Sciatic nerve (tissue), 2 donors: ENCODE measurements around the gene BPIFA2. TPM values are rescaled to one million over a fixed set of nuclear protein-coding genes. Genes with fewer than 3 reads are reported as not detected.
A peak's percentile ranks its signal among the peaks of the same experiment; 100 is the strongest.
"Not testable (repeated sequence)": the region's sequence is repeated elsewhere in the genome, so short reads cannot be mapped to it uniquely, and the experiment has no call there.

Experiments used
- ATAC-seq: fragments of 200-7000 bp; cut with Tn5 transposase; one replicate; pipeline ENCODE4 v1.9.1; 2020; ENCODE audit warnings: mild to moderate bottlenecking, moderate library complexity
- DNase-seq: peaks from one replicate; pipeline ENCODE4 v3.0.0-alpha.2; 2020; ENCODE audit warnings: low spot score
- intact Hi-C: fragments of 100-400 bp; cut with DNase I; formaldehyde crosslinking; loops from one replicate; pipeline ENCODE4 v1.14.2; 2022
- total RNA-seq: library from RNA; stranded (reverse); fragmentation: NEBNext Ultra II Directional; extraction: Animal tissue kit (Norgen Biotek cat#: 25700); gene quantifications from one replicate; pipeline ENCODE4 v1.2.1, GENCODE V29; 2021
- donor health status: DM: no; HTN: no; CAD: no.
- donor health status: DM: no; HTN: no; CAD: no.

The BPIFA2 gene, protein sequence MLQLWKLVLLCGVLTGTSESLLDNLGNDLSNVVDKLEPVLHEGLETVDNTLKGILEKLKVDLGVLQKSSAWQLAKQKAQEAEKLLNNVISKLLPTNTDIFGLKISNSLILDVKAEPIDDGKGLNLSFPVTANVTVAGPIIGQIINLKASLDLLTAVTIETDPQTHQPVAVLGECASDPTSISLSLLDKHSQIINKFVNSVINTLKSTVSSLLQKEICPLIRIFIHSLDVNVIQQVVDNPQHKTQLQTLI
- not detected for total RNA-seq

DNA sequence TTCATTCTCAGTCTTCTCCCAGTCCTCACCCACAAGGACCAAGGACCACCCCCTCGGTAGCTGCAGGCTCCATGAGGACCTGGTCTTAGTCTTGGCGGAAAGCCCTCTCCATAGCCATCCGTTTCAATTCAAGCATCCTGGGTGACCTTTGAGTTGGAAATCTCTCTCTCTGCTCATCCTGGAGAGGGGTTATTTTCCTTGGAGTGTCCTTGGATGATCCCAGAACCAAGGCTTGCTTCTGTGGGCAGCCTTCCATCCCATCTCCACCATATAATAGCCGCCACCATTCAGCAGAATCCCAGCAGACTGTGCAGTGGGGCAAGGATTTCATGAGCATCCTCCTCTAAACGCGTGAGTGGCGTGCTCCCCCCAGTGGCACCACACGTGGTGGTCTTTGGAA lies at the start of gene BPIFA2:
Gene BPIFA2, plus strand, starts transcription at position 301 of the 400 bp plus-strand sequence. CDS start 987 bp downstream, outside the sequence.
- no peak for DNase-seq
- ATAC-seq = no peak
- intact Hi-C loops = no loop called here

DNA sequence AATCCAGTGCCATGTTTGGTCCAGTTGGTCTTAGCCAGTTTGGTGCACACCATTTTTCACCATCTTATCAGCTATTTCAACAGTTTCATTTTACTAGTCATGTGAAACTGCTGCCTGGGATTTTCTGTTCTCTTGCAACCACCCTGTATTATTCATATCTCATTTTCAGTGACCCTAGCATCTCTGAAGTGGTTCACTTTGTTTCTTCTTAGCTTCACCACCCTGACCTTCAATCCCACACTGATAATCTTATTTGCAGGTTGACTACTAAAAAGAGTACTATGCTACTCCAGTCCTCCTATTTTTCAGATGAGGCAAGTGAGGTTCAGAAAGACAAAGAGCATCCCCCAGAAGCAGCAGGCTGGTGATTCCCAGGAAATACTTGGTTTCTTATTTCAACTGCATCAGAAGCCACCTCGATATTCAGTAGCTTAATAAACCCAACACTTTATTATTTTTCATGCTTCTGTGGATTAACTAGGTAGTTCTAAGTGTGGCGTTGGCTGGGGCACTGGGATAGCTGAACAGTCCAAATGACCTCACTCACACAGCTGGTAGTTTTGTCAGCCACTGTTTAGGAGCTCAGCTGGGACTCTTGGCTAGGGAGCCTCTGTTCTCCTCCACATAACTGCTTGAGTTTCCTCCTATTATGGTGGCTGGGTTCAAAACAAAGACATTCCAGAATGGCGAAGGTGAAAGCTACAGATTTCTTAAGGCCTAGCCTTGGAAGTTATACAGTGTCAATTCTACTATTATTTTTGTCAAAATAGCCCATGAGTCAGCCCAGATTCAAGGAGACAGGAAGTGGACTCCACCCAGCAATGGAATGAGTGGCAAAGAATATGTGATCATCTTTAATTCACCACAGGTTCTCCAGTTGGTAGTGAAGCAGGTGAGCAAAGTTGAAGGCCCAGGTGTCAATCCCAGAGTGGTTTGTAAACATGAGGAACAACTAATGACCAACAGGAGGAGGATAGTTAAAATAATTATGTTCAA lies 47.9 kb upstream of the BPIFA2 start:
- intact Hi-C loops = no loop called here
- DNase-seq (no peak), ATAC-seq (no peak)

DNA sequence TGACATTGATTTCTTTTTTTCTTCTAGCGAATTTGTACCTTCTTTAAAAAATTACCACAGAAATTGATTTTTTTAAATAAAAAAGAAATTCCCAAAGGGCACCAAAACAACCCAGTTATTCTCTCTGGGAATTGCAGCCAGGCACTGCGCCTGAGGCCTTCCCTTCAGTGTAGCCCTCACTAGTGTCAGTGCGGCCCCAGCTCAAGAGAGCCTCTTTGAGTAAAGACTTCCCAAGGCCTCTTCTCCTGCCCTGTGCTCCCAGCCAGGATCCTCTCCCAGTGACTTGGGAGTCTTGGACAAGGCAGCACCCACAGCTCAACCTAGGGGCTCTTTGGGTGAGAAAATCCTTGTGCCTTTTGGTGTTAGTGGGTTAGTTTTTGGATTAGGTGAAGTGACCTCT lies 47.0 kb upstream of the BPIFA2 start:
- DNase-seq = no peak
- intact Hi-C loops = no loop called here
- ATAC-seq = no peak

DNA sequence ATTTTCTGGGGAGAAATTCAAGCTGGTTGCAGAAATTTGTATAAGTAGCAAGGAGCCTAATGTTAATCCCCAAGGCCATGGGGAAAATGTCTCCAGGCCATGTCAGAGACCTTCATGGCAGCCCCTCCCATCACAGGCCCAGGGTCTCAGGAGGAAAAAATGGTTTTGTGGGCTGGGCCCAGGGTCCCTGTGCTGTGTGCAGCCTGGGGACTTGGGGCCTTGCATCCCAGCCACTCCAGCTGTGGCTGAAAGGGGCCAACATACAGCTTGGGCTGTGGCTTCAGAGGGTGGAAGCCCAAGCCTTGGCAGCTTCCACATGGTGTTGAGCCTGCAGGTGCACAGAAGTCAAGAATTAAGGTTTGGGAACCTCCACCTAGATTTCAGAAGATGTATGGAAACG lies 45.7 kb upstream of the BPIFA2 start:
- intact Hi-C loops, ATAC-seq, DNase-seq: not testable (repeated sequence)

DNA sequence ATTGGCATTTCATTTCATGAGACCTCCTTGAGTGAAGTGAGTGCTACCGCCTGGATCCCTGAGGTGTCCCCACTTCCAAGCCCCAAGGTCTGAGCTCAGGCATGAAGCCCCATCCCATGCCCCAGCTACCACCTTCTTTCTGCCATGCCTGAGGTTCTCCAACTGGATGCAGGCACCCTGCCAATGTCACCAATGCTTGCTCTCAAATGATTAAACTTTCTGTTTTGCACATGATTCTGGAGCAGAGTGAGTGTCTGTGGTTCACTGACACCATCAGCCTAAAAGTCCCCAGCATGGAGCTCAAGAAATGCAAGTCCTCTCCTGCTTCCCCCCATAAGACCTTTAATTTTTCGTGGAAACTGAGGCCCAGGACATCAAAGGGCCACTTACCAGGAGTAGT lies 43.7 kb upstream of the BPIFA2 start:
- intact Hi-C loops = no loop called here
- ATAC-seq (no peak), DNase-seq (no peak)

DNA sequence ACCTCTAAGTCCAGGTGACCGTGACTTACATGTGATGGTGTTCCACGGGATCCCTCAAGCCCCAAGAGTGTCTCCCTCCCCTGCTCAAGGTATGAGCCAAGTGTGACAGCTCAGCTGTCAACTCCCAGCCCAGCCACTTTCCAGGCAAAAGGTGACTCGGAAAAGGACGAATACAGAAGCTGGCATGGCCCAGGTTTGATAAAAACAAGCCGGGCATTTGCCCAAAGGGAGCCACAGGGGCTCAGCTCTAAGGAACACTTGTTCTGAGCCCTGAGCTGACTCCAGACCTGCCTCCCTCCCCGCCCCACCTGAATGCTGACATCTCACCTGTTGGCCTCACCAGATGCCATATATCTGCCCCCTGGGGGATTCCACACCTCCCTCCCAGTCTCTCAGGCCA lies 43.0 kb upstream of the BPIFA2 start:
- no peak for ATAC-seq
- intact Hi-C loops = no loop called here

DNA sequence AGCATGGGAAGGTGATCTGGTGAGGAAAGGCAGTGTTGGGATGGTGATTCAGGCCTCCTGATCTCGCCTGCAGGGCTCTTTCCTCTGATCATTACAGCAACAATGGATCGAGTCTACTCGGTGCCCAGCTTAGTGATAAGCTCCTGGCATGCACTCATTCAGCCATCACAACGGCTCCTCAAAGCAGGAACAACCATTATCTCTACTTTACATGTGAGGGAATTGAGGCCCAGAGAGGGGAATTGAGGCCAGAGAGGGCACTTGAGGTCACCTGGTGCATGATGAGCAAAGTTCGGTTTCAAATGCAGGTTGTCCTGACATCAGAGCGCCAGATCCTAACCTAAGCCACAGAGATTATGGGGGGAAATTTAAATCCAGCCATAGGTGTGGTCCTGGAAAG lies 42.0 kb upstream of the BPIFA2 start:
- ATAC-seq (no peak), DNase-seq (no peak)
- intact Hi-C loops = no loop called here

More for the DNA sequence above, 43.0 kb upstream of the BPIFA2 start:
- no peak for DNase-seq

DNA sequence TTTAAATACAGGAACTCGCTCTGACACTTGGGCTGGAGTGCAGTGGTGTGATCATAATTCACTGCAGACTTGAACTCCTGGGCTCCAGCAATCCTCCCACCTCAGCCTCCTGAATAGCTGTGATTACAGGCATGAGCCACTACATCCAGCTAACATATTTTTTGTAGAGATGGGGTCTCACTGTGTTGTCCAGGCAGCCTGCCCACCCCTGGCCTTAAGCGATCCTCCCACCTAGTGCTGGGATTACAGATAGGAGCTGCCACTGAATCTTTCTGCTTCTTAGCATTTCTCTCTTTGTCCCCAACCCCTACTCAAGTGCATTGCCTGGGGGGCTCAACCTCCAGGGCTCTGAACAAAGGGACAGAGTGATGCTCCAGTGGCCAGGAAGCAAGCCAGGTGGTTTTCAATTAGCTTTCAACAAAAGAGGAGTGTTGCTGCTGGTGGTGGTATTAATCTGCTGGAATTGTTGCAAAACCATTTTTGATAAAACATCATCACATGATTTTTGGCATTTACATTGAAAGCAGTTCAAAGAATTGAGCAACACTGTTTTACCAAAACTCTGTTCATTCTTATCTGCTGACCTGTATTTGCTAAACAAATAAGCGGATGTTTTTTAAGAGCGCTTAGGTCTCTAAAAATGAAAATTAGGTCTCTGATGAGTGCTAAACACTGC lies 40.4 kb upstream of the BPIFA2 start:
- ATAC-seq (no peak), DNase-seq (no peak)
- intact Hi-C loops = no loop called here

DNA sequence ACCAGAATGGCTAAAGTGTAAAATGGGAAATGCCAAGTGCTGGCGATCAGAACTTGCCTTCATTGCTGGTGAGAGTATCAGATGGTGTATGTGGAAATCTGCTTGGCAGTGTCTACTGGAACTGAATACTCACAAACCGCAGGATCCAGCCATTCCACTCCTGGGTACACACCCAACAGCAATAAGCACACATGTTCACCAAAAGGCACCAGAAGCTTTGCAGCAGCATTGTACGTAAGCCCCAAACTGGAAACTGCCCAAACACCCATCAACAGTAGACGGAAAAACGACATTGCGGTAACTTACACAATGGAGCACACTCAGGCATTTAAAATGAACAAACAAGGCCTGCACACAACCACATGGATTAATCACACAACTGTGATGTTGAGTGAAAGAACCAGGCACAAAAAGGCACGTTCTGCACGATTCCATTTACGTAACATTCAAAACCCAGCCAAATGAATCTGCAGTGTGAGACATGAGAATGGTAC lies 37.3 kb upstream of the BPIFA2 start:
- peak; percentile 46 for ATAC-seq
- intact Hi-C loops = no loop called here
- DNase-seq = no peak

DNA sequence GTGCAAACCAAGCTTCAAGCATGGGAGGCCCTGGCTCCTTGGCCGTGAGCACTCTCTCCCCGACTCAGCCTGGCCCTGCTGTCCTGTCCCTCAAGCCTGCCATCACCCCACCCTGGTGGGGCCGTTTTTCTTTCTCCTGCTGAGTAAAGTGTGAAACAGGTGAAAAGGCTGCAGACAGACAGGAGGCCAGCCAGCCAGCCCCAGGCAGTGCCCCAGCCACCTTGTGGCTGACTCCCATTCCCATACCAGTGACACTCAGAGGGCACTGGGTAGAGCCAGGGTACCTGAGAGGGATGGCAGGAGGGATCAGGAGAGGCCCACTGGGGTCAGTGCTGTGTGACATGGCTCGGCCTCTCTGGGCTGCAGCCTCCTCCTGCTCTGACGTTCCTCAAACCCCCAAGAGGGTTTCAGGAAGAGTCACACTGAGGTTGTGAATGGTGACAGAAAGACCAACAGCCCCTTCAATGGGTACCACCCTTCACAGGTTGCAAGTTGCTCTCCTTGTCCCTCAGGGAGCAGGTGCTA lies 35.9 kb upstream of the BPIFA2 start:
- intact Hi-C loops = no loop called here
- ATAC-seq (no peak), DNase-seq (no peak)

DNA sequence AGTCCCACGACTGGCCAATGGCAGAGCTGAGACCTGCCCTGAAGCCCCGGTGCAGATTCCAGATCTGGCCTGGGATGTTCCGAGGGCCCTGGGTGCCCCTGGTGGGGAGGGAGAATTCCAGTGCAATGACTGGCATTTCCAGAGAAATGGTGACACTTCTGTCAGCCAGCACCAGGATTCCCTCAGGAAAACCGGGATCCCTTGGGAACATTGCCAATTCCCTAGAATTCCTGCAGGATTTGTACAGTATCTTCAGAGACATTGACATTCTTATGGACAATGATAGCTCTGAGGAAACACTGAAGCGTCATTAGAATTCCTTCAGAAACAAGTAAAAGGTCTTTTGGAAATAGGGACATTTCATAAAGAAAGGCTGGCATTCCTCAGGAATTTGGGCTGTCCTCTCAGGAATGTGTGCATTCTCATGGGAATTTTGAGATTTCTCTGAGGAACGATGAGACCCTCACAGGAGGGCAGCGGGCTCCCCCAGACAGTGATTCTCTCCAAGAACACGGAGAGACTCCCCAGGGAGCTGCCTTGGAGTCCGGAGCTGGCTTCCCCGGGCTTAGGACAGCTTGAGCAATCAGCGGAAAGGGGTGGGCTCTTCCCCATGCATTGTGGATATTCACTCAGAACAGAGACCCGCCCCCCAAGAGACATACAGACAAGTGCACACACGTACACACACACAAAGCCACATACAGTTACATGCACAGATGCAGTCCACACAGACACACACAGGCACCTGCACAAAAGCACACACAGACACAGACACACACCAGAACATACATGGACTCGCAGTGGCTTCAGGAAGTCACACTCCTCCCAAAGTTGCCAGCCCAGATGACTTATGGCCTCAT lies 35.2 kb upstream of the BPIFA2 start:
- ATAC-seq (peak; percentile 32), DNase-seq (no peak)
- intact Hi-C loops = no loop called here

DNA sequence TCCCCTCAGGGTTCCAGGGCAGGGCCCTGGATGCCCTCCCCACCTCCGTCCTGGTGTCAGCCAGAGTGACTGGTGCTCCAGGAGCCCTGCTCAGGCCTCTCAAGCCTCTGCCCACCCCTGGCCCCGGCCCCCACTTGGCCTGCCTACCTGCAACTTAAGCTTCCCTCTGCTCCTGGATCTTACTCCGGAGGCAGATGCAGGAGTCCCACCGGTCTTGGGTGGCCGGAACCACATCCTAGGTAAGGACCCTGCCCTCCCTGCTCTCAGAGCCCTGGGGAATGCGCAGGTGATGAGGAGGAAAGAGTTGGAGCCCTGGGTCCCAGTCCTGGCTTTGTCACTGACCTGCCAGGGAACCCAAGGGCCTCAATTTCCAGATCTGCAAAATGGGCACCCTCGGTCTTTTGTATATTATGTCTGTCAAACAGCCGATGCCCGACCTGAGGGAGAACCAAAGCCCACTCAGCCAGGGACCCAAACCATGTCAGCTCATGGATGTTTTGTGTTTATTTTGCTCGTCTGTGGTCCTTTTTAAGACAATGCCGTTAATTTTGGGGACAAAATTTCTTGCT lies 34.5 kb upstream of the BPIFA2 start:
- intact Hi-C loops = no loop called here
- DNase-seq = no peak
- no peak for ATAC-seq

DNA sequence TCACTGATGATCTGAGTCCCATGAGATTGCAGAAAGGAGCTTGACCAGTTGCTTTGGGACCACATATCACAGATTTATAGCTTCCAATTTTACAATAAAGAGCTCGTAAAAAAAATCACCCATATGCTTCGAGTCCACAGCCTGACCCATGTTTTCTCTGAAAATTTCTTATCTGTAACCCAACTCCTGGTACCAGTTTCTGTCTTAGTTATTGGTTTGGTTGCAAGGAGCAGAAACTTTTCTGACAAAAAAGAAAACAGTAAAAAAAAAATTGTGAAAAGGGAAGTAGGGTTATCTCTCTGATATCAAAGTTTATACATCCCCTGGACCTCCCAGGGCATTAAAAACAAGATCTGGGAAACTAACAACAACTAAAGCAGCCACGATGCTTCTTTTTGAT lies 30.8 kb upstream of the BPIFA2 start:
- DNase-seq = no peak
- ATAC-seq = no peak
- intact Hi-C loops = no loop called here

DNA sequence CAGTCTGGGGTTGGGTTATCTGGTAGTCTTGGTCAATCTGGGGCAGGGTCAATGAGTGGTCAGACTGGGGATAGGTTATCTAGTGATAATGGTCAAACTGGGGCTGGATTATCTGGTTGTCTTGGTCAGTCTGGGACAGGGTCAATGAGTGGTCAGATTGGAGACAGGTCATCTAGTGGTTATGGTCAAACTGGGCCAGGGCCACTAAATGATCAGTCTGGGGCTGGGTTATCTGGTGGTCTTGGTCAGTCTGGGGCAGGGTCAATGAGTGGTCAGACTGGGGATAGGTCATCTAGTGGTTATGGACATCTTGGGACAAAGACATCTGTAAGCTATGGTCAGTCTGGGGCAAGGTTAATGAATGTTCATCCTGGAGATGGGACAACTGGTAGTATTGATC lies 28.5 kb upstream of the BPIFA2 start:
- DNase-seq (no peak), ATAC-seq (no peak)
- intact Hi-C loops = no loop called here

DNA sequence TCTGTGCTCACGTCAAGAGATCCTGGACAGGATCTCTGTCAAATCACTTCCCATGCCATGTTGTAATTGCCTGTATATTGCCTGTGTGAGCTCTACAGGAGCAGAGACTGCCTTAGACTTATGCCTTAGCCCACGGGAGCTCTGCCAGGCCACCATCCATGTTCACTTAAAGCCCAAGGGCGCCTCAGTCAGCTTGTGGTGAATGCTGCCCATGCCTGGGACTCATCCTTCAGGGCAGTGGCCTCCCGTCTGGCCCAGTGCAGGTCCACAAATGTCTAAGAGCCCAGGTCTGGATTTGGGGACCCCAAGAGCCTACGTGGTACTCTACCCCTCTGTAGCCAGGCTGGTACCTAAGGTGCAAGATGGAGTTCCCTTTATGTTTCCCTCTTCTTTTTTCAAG lies 22.4 kb upstream of the BPIFA2 start:
- ATAC-seq (no peak), DNase-seq (no peak)
- intact Hi-C loops = loop anchor here (10.0 kb wide), 1 partner anchor 1099 kb away; the partner anchor contains the start of gene ASIP

DNA sequence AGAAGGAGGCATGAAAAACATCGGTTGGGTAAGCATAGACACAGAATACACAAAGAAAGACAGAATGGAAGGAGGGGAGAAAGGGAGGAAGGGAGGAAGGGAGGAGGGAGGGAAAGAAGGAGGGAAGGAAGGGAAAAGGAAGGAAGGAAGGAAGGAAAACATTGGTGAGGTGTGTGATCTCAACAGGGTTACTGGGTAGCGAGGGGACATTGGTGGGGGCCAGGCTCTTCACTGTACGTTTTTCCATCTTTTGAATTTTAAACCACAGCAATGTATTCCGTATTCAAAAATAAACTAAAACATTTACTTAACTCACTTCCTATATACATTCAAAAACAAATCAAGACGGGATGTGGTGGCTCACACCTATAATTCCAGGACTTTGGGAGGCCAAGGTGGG lies 20.7 kb upstream of the BPIFA2 start:
- DNase-seq = no peak
- intact Hi-C loops = loop anchor here (10.0 kb wide), 1 partner anchor 1098 kb away; the partner anchor contains the start of gene ASIP
- no peak for ATAC-seq

DNA sequence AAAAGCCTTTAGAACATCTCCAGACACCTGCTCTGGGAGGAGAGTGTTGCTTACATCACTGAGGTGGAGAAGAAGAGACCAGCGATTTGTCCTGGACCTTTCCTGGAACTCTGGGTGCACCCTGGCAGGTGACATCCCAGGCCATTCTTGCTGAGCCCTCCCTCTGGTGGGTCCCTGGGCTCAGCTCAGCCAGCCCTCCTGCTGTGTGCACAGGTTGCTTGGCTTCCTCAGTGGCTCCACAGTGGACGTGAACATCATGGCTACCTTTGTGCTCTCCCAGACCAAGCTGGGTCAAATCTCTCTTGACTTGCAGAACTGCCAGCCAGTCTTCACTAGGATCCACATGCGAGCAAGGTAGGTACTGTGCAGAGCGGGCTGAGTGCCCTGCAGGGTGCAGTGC lies 19.9 kb upstream of the BPIFA2 start:
- intact Hi-C loops = loop anchor here (10.0 kb wide), 1 partner anchor 1097 kb away; the partner anchor contains the start of gene ASIP
- no peak for DNase-seq
- no peak for ATAC-seq

DNA sequence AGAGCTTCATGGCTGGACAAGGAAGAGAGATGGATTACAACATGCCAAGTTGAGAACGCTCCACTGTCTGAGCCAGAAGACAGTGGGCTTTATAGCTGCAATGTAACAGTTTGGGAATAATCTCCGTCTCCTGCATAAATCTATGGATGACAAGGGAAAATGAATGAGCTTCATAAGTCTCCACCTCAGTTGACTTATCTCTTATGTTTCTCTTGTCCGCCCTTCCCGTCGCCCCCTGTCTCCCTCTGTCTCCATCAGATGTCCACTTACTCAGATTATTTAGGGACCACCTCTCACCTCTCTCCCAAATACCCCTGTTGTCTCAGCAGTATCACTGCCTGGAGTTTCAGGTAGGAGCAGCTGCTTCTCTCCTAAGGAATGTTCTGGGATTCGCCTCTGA lies 13.7 kb upstream of the BPIFA2 start:
- ATAC-seq (no peak), DNase-seq (no peak)
- intact Hi-C loops = no loop called here
